OCI-LY3 (cell line): ENCODE data around the gene PPP1R15A.

ENCODE experiments used
- H2AFZ ChIP-seq: fragments of 200-600, 300-600 bp; shearing (Covaris generic); 2 replicates; pipeline ENCODE4 v1.6.0; 2014; ENCODE audit warnings: antibody characterized with exemption, low read depth, low read length
- H3K27ac ChIP-seq: fragments of 200-600, 300-600 bp; sonication (generic); 2 replicates; pipeline ENCODE4 v1.5.1; 2014; ENCODE audit warnings: mild to moderate bottlenecking, low read length, moderate library complexity, mixed read lengths
- H3K27me3 ChIP-seq: fragments of 200-600, 300-600 bp; sonication (generic); 2 replicates; pipeline ENCODE4 v1.6.1; 2014; ENCODE audit warnings: low read depth, low read length, mixed read lengths
- H3K36me3 ChIP-seq: fragments of 200-600, 300-600 bp; sonication (generic); replicated peaks from 2 replicates; pipeline ENCODE3; 2014; ENCODE audit warnings: low read depth, low read length, mixed read lengths
- H3K4me1 ChIP-seq: fragments of 300-600, 200-600 bp; sonication (generic); 2 replicates; pipeline ENCODE4 v1.6.1; 2014; ENCODE audit warnings: low read length, mixed read lengths
- H3K4me2 ChIP-seq: fragments of 200-600, 300-600 bp; sonication (generic); 2 replicates; pipeline ENCODE4 v1.6.1; 2014; ENCODE audit warnings: low read length, mixed read lengths
- H3K4me3 ChIP-seq: fragments of 300-600, 200-600 bp; sonication (generic); 2 replicates; pipeline ENCODE4 v1.5.1; 2014; ENCODE audit warnings: antibody characterized with exemption, mild to moderate bottlenecking, low read length, moderate library complexity
- H3K79me2 ChIP-seq: fragments of 300-600, 200-600 bp; shearing (Covaris generic); 2 replicates; pipeline ENCODE4 v1.6.1; 2014; ENCODE audit warnings: mild to moderate bottlenecking, low read length, mixed read lengths
- H3K9ac ChIP-seq: fragments of 300-600, 200-600 bp; shearing (Covaris generic); 2 replicates; pipeline ENCODE4 v1.6.0; 2014; ENCODE audit warnings: mild to moderate bottlenecking, low read length, moderate library complexity
- H3K9me3 ChIP-seq: fragments of 200-600, 300-600 bp; shearing (Covaris generic); 2 replicates; pipeline ENCODE4 v1.6.1; 2014; ENCODE audit warnings: low read length, mixed read lengths; ENCODE audit not compliant: insufficient read depth
- H4K20me1 ChIP-seq: fragments of 200-600, 300-600 bp; sonication (generic); 2 replicates; pipeline ENCODE4 v1.6.1; 2016; ENCODE audit warnings: low read length, mixed read lengths; ENCODE audit not compliant: insufficient read depth
- EZH2phosphoT487 ChIP-seq: fragments of 200-600 bp; shearing (Covaris generic); IDR thresholded peaks from 2 replicates; pipeline ENCODE4 v1.6.1; 2018; ENCODE audit warnings: antibody characterized with exemption, mixed run types, low read depth
- TF ChIP-seq, protein P1 (sequence below): fragments of 200-600, 300-600 bp; sonication (generic); IDR thresholded peaks from 2 replicates; pipeline ENCODE4 v1.5.1; 2014; ENCODE audit warnings: antibody characterized with exemption, low read length, low read depth

Gene PPP1R15A

DNA sequence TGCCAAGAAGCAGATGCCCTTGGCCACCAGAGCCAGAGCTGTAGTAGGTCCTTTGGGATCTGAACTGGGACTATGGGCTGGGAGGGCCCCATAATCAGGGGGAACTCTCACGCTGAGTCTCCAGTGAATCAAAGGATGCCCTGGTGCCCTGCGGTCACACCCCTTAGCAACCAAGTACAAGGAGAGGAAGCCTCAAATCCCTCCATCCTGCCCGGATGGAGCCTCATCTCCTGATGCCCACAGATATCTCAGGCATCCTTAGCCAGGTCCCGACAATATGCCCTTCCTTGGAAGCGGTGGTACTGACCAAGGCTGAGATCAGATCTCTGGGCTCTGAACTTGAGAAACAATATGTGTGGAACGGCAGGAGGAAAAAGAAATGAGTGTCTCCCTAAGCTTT, 5.5 kb upstream of the PPP1R15A start:
- peak overlapping the region; percentile 9; the same call in 1 of the 2 replicates for H3K4me3 ChIP-seq
- no peak for TF ChIP-seq EZH2phosphoT487
- TF ChIP-seq, protein P1, sequence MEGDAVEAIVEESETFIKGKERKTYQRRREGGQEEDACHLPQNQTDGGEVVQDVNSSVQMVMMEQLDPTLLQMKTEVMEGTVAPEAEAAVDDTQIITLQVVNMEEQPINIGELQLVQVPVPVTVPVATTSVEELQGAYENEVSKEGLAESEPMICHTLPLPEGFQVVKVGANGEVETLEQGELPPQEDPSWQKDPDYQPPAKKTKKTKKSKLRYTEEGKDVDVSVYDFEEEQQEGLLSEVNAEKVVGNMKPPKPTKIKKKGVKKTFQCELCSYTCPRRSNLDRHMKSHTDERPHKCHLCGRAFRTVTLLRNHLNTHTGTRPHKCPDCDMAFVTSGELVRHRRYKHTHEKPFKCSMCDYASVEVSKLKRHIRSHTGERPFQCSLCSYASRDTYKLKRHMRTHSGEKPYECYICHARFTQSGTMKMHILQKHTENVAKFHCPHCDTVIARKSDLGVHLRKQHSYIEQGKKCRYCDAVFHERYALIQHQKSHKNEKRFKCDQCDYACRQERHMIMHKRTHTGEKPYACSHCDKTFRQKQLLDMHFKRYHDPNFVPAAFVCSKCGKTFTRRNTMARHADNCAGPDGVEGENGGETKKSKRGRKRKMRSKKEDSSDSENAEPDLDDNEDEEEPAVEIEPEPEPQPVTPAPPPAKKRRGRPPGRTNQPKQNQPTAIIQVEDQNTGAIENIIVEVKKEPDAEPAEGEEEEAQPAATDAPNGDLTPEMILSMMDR: no peak
- H3K27me3 ChIP-seq: peaks cover 4% of the 10 kb centered on the region; the same call in 1 of the 2 replicates
- H4K20me1 ChIP-seq: no peaks in the 10 kb centered on the region
- H2AFZ ChIP-seq: no peak overlapping the region
- no peaks in the 10 kb centered on the region for H3K9me3 ChIP-seq
- H3K4me2 ChIP-seq: peak overlapping the region; percentile 39
- H3K4me1 ChIP-seq: peaks cover 35% of the 10 kb centered on the region
- H3K9ac ChIP-seq: no peak overlapping the region
- no peaks in the 10 kb centered on the region for H3K79me2 ChIP-seq
- no peaks in the 10 kb centered on the region for H3K36me3 ChIP-seq
- no peak overlapping the region for H3K27ac ChIP-seq

DNA sequence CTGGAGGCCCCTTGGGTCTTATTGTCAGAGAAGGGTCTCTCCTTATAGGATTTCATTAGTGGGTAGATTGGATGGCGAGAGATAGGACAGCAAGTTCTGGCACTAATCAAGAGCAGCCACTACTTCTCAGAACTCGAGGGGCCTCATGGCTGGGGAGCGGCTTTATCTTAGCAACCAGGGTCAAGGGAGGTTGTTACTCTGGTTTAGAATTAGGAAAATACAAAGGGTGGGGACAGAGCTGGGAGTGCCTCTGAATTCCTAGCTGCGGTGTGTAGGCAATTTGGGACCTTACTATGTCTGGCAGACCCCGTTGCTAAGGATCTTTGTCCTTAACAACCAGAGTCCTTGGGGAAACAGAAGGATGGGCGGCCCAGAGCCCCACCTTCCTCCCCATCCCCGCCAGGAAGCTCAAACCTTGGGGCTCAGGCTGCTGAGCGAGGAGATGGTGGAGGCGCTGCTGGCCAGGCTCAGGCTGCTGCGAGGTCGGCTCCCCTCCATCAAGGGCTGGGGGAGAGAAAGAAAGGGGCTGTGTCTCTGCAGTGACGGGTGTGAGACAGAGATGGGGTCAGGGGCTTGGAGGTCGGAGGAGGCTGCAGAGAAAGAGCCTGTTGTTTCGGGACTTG, 5.0 kb upstream of the PPP1R15A start:
- Histone ChIP-seq H3K4me1 (peaks cover 38% of the 10 kb centered on the region), H3K9me3 (no peaks in the 10 kb centered on the region), H3K27me3 (peaks cover 4% of the 10 kb centered on the region; the same call in 1 of the 2 replicates), H3K79me2 (peaks cover under 1% of the 10 kb centered on the region), H3K4me3 (no peak overlapping the region), H3K9ac (no peak overlapping the region), H2AFZ (no peak overlapping the region), H4K20me1 (no peaks in the 10 kb centered on the region), H3K4me2 (peak overlapping the region; percentile 62), H3K36me3 (no peaks in the 10 kb centered on the region), H3K27ac (no peak overlapping the region)
- TF ChIP-seq, protein P1: no peak
- TF ChIP-seq EZH2phosphoT487: no peak

DNA sequence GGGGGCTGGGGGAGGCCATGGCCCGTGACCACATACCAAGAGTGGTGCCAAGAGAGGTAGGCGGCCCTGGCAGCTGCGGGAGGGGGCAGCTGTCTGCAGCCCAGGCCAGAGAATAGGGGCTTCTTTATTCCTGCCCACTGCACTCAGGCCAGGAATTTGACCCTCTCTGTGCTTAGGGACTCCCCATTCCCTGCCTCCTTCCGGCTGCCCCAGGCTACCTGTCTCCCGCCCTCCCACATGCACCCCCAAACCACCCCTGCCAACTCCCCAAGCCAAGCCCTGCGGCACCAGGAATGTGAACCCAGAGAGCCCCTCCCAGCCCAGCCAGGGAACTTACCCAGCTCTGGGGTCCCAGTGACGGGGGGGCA, 4.5 kb upstream of the PPP1R15A start:
- Histone ChIP-seq H3K4me1 (peaks cover 38% of the 10 kb centered on the region), H3K36me3 (peaks cover 4% of the 10 kb centered on the region), H3K9ac (peak overlapping the region; percentile 44), H3K9me3 (no peaks in the 10 kb centered on the region), H3K79me2 (peaks cover 6% of the 10 kb centered on the region), H3K27me3 (peaks cover 4% of the 10 kb centered on the region; the same call in 1 of the 2 replicates), H3K27ac (no peak overlapping the region), H4K20me1 (no peaks in the 10 kb centered on the region), H3K4me2 (peak overlapping the region; percentile 62), H2AFZ (peak overlapping the region; percentile 80), H3K4me3 (peak overlapping the region; percentile 38)
- TF ChIP-seq, protein P1: no peak
- TF ChIP-seq EZH2phosphoT487: no peak

DNA sequence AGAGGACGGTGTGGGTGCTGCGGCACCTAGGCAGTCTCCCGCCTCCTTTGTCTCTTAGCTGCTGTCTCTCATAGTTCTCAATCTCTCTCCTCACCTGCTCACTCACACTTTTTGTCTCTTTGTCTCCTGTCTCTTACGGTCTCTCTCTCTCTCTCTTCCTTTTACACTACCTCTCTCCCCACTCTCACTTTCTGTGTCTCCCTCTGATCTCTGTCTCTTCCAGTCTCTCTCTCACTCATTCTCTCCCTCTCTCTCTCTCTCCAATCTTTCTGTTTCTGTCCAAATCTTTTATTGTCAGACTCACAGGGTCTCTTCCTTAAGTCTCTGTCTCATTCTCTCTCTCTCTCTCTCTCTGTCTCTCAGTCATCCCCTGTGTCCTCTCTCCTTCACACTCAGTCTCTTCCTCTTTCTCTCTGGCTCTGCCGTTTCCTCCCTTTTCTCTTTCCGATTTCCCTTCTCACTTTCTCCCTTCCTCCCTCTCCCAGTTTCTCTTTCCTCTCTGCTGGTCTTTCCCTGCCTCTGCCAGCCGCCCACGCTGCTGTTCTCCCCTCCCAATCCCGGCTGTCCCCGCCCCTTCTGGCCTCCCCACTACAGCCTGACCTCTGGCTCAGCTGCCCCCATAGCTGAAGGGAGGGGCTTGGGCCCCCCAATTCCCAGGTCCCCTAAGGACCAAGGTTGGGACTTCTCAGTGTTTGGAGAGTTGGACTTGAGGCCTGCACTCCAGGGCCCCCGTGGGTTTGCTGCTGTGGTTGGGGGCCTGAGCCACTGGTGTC, 3.9 kb upstream of the PPP1R15A start, which contains the start of gene PLEKHA4:
Gene PLEKHA4, minus strand, starts transcription at position 504 of the 773 bp plus-strand sequence. CDS start 997 bp downstream, outside the sequence.
- peaks cover 3% of the 10 kb centered on the region for H4K20me1 ChIP-seq
- no peaks in the 10 kb centered on the region for H3K9me3 ChIP-seq
- peak within 1 kb of the TSS; percentile 62 for H3K4me2 ChIP-seq
- H2AFZ ChIP-seq: peak within 1 kb of the TSS; percentile 80
- H3K9ac ChIP-seq: peak within 1 kb of the TSS; percentile 44
- peak within 1 kb of the TSS; percentile 38 for H3K4me3 ChIP-seq
- no peak within 1 kb of the TSS for H3K27ac ChIP-seq
- H3K27me3 ChIP-seq: peaks cover 4% of the 10 kb centered on the region; the same call in 1 of the 2 replicates
- H3K4me1 ChIP-seq: peaks cover 38% of the 10 kb centered on the region
- H3K36me3 ChIP-seq: peaks cover 8% of the 10 kb centered on the region
- TF ChIP-seq, protein P1: no peak
- TF ChIP-seq EZH2phosphoT487: no peak
- peaks cover 11% of the 10 kb centered on the region for H3K79me2 ChIP-seq
